Measurements from ENCODE around the gene MYO1E.

Gene MYO1E

GRCh38 chr15:59206623-59207183, 166.0 kb downstream of the MYO1E start, which contains the start of gene LDHAL6B:
Gene LDHAL6B (plus strand): TSS chr15:59206843. CDS start chr15:59206941, 98 bp downstream.
- DNase-seq (ENCODE audit: insufficient read length, low spot score), result no peak
- no peak for TF ChIP-seq CTCF (IDR thresholded peaks at IDR 0.05; ENCODE audit: insufficient read depth, missing control alignments)
- no peak for FAIRE-seq

- no peak for FAIRE-seq
- TF ChIP-seq CTCF (IDR thresholded peaks at IDR 0.05; ENCODE audit: insufficient read depth, missing control alignments), result no peak
- no peak for DNase-seq (ENCODE audit: insufficient read length, low spot score)
These were observed 166.6 kb downstream of the MYO1E start for GRCh38 chr15:59205839-59206622.

GRCh38 chr15:59203657-59204056, 169.0 kb downstream of the MYO1E start:
- DNase-seq (ENCODE audit: insufficient read length, low spot score) (no peak), FAIRE-seq (no peak)
- no peak for TF ChIP-seq CTCF (IDR thresholded peaks at IDR 0.05; ENCODE audit: insufficient read depth, missing control alignments)

GRCh38 chr15:59203008-59203407, 169.7 kb downstream of the MYO1E start:
- FAIRE-seq (no peak), DNase-seq (ENCODE audit: insufficient read length, low spot score) (no peak)

GRCh38 chr15:59200560-59200959, 172.1 kb downstream of the MYO1E start:
- no peak for DNase-seq (ENCODE audit: insufficient read length, low spot score)
- no peak for TF ChIP-seq CTCF (IDR thresholded peaks at IDR 0.05; ENCODE audit: insufficient read depth, missing control alignments)
- FAIRE-seq, result no peak

More at GRCh38 chr15:59203008-59203407, 169.7 kb downstream of the MYO1E start:
- no peak for TF ChIP-seq CTCF (IDR thresholded peaks at IDR 0.05; ENCODE audit: insufficient read depth, missing control alignments)

- FAIRE-seq, result no peak
- no peak for TF ChIP-seq CTCF (IDR thresholded peaks at IDR 0.05; ENCODE audit: insufficient read depth, missing control alignments)
- no peak for DNase-seq (ENCODE audit: insufficient read length, low spot score)
These were observed 172.8 kb downstream of the MYO1E start for GRCh38 chr15:59199626-59200465.
